Keratinocyte (primary cell): ENCODE data around the gene ZNF780A. TPM values are rescaled to one million over a fixed set of nuclear protein-coding genes. Genes with fewer than 3 reads are reported as not detected.

Source experiments
- DNase-seq: peaks from one replicate; pipeline ENCODE4 v3.0.0-alpha.2; 2011; ENCODE audit warnings: low read depth, missing footprints, low spot score
- FAIRE-seq: peaks from 2 replicates; lab custom pipeline; 2011; peaks lifted over from hg19 to GRCh38; lab: Jason Lieb, UNC
- H2AFZ ChIP-seq: 2 replicates; pipeline ENCODE4 v1.6.0; 2012; ENCODE audit warnings: low read length, control low read depth, inconsistent platforms; ENCODE audit not compliant: control insufficient read depth
- H3K27ac ChIP-seq: 2 replicates; pipeline ENCODE4 v1.5.1; 2011; ENCODE audit warnings: low read length; ENCODE audit not compliant: control insufficient read depth, insufficient read depth
- H3K27me3 ChIP-seq: 3 replicates; pipeline ENCODE4 v1.6.0; 2011; ENCODE audit warnings: low read length; ENCODE audit not compliant: control insufficient read depth, insufficient read depth; ENCODE audit errors: extremely low read depth
- H3K36me3 ChIP-seq, 2 experiments: 2 replicates in 1 of 2; 3 replicates in 1 of 2; pipeline ENCODE4 v1.5.1; 2011; ENCODE audit warnings: low read length in 2 of 2, mild to moderate bottlenecking in 1 of 2; ENCODE audit not compliant: control insufficient read depth in 2 of 2, insufficient read depth in 2 of 2; ENCODE audit errors: extremely low read depth in 1 of 2
- H3K4me1 ChIP-seq: 3 replicates; pipeline ENCODE4 v1.5.1; 2011; ENCODE audit warnings: low read length; ENCODE audit not compliant: control insufficient read depth, insufficient read depth; ENCODE audit errors: extremely low read depth
- H3K4me2 ChIP-seq: 3 replicates; pipeline ENCODE4 v1.6.0; 2011; ENCODE audit warnings: low read depth, low read length; ENCODE audit not compliant: control insufficient read depth, insufficient read depth; ENCODE audit errors: extremely low read depth
- H3K4me3 ChIP-seq, 3 experiments: fragments of 200-600 bp in 1 of 3; sonication (generic) in 1 of 3; 2 replicates in 2 of 3; 3 replicates in 1 of 3; pipeline ENCODE4 v1.5.1; 2011 to 2016; ENCODE audit warnings: low read length in 3 of 3, mild to moderate bottlenecking in 3 of 3, control low read depth in 2 of 3, inconsistent platforms in 1 of 3, low read depth in 1 of 3, mixed read lengths in 1 of 3, mixed run types in 1 of 3, moderate library complexity in 1 of 3; ENCODE audit not compliant: control insufficient read depth in 2 of 3, insufficient read depth in 2 of 3; ENCODE audit errors: extremely low read depth in 1 of 3
- H3K79me2 ChIP-seq: 2 replicates; pipeline ENCODE4 v1.6.0; 2012; ENCODE audit warnings: low read length; ENCODE audit not compliant: control insufficient read depth, insufficient read depth
- H3K9ac ChIP-seq: 3 replicates; pipeline ENCODE4 v1.6.0; 2011; ENCODE audit warnings: low read length; ENCODE audit not compliant: control insufficient read depth, insufficient read depth; ENCODE audit errors: extremely low read depth
- H3K9me1 ChIP-seq: 3 replicates; pipeline ENCODE4 v1.6.0; 2011; ENCODE audit warnings: low read length; ENCODE audit not compliant: control insufficient read depth, insufficient read depth; ENCODE audit errors: extremely low read depth
- H3K9me3 ChIP-seq: 2 replicates; pipeline ENCODE4 v1.5.1; 2012; ENCODE audit warnings: low read depth, low read length; ENCODE audit not compliant: control insufficient read depth
- H4K20me1 ChIP-seq: 3 replicates; pipeline ENCODE4 v1.6.0; 2011; ENCODE audit warnings: low read length; ENCODE audit not compliant: control insufficient read depth, insufficient read depth; ENCODE audit errors: extremely low read depth
- EZH2 ChIP-seq: IDR thresholded peaks from one replicate; pipeline ENCODE4 v1.6.1; 2012; ENCODE audit warnings: inconsistent platforms, mild to moderate bottlenecking, low read length, moderate library complexity
- dilution Hi-C: fragments of 300-500 bp; cut with MboI; formaldehyde crosslinking; loops from one replicate; pipeline ENCODE4 v1.7.0; 2020; ENCODE audit warnings: low sequenced_read_pairs; ENCODE audit not compliant: extremely low pct_ligation_motif_present
- polyA plus RNA-seq, 5 experiments: library from polyadenylated mRNA; depleted of rRNA in 3 of 5; stranded (reverse) in 3 of 5; stranded (forward) in 1 of 5; unstranded in 1 of 5; fragments of >200 nt; gene quantifications; 1 replicate in 1 of 5; 2 replicates in 3 of 5; 3 replicates in 1 of 5; pipeline versions ENCODE4 v1.2.1 to v1.2.3, GENCODE V29; 2011 to 2012; ENCODE audit warnings: missing spikeins in 2 of 5, low read depth in 1 of 5, low replicate concordance in 1 of 5
- TF ChIP-seq, protein P1 (sequence below), 3 experiments: IDR thresholded peaks in 1 of 3; conservative IDR thresholded peaks in 1 of 3; optimal IDR thresholded peaks in 1 of 3; 2 replicates in 2 of 3; 3 replicates in 1 of 3; pipeline versions ENCODE3 to v1.5.1; 2011; ENCODE audit warnings: low read length in 3 of 3, mild to moderate bottlenecking in 3 of 3, moderate library complexity in 2 of 3, control low read depth in 1 of 3, inconsistent platforms in 1 of 3; ENCODE audit not compliant: insufficient read depth in 2 of 3; ENCODE audit errors: extremely low read depth in 1 of 3

Gene ZNF780A
- polyA plus RNA-seq, 1 donor (not counting 4 experiments of a cell fraction or from before 2014, with no cell fraction given): 19.0 TPM

DNA sequence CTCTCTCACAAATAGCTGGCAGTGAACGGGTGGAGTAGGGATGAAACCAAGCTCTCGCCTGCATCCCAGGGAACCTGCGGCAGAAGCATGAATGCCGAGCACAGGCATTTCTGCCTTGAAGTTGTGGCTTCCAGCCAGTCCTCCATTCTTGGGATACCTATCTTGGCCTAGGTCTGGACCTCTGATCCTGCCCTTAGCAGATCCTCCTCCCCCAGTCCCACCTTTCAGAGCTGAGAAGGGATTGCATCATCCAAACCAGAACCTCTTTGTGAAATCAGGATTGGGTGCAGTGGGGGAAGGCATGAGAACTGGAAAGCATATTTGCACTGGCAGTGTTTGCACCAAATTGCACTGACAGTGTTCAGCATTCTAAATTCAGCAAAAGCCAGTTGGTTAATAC is 5.8 kb downstream of the ZNF780A start:
- FAIRE-seq: no peak
- dilution Hi-C loops: no loop called here

GRCh38 chr19:40081411-40081810 is 9.3 kb downstream of the ZNF780A start:
- FAIRE-seq: no peak
- no peak overlapping the region for H2AFZ ChIP-seq
- TF ChIP-seq EZH2: no peak
- TF ChIP-seq, protein P1, sequence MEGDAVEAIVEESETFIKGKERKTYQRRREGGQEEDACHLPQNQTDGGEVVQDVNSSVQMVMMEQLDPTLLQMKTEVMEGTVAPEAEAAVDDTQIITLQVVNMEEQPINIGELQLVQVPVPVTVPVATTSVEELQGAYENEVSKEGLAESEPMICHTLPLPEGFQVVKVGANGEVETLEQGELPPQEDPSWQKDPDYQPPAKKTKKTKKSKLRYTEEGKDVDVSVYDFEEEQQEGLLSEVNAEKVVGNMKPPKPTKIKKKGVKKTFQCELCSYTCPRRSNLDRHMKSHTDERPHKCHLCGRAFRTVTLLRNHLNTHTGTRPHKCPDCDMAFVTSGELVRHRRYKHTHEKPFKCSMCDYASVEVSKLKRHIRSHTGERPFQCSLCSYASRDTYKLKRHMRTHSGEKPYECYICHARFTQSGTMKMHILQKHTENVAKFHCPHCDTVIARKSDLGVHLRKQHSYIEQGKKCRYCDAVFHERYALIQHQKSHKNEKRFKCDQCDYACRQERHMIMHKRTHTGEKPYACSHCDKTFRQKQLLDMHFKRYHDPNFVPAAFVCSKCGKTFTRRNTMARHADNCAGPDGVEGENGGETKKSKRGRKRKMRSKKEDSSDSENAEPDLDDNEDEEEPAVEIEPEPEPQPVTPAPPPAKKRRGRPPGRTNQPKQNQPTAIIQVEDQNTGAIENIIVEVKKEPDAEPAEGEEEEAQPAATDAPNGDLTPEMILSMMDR (optimal IDR thresholded peaks at IDR 0.05 in 1 of 3, IDR thresholded peaks at IDR 0.05 in 1 of 3, conservative IDR thresholded peaks at IDR 0.05 in 1 of 3; ENCODE audit: extremely low read depth in 1 of 3, insufficient read depth in 2 of 3, low read length in 3 of 3): no peak

More for the DNA sequence above, 5.8 kb downstream of the ZNF780A start:
- H3K79me2 ChIP-seq: peaks cover 28% of the 10 kb centered on the region
- no peak overlapping the region for H3K27ac ChIP-seq
- H3K4me2 ChIP-seq: no peak overlapping the region
- TF ChIP-seq EZH2: no peak
- TF ChIP-seq, protein P1 (optimal IDR thresholded peaks at IDR 0.05 in 1 of 3, IDR thresholded peaks at IDR 0.05 in 1 of 3, conservative IDR thresholded peaks at IDR 0.05 in 1 of 3; ENCODE audit: extremely low read depth in 1 of 3, insufficient read depth in 2 of 3, low read length in 3 of 3): no peak
- DNase-seq: no peak
- no peak overlapping the region for H2AFZ ChIP-seq
- H3K9me3 ChIP-seq: no peaks in the 10 kb centered on the region
- H4K20me1 ChIP-seq: no peaks in the 10 kb centered on the region
- peaks cover 4 to 10% of the 10 kb centered on the region in 2 experiments for H3K36me3 ChIP-seq
- no peak overlapping the region for H3K9ac ChIP-seq
- H3K4me3 ChIP-seq: no peak overlapping the region
- H3K9me1 ChIP-seq: no peaks in the 10 kb centered on the region
- peaks cover 12% of the 10 kb centered on the region for H3K4me1 ChIP-seq
- no peaks in the 10 kb centered on the region for H3K27me3 ChIP-seq

More at GRCh38 chr19:40081411-40081810, 9.3 kb downstream of the ZNF780A start:
- Histone ChIP-seq H3K4me2 (no peak overlapping the region), H3K36me3 (peaks cover 7 to 18% of the 10 kb centered on the region in 2 experiments), H3K9ac (no peak overlapping the region), H3K27me3 (no peaks in the 10 kb centered on the region), H4K20me1 (no peaks in the 10 kb centered on the region), H3K9me3 (no peaks in the 10 kb centered on the region), H3K4me1 (no peaks in the 10 kb centered on the region), H3K79me2 (no peaks in the 10 kb centered on the region), H3K27ac (no peak overlapping the region), H3K9me1 (no peaks in the 10 kb centered on the region), H3K4me3 (no peak overlapping the region)
- dilution Hi-C loops: no loop called here
- DNase-seq: no peak
